ENCODE data around the gene DCAF5.
"Not testable (repeated sequence)": the region's sequence is repeated elsewhere in the genome, so short reads cannot be mapped to it uniquely, and the experiment has no call there.

The DCAF5 gene

GRCh38 chr14:69152902-69153151, at the start of gene DCAF5:
TSS of gene DCAF5 (minus strand) at chr14:69153119. CDS start at chr14:69152978, 141 bp downstream.
- no peak for DNase-seq (ENCODE audit: low read depth)

- DNase-seq (ENCODE audit: low read depth): no peak
Observed at GRCh38 chr14:69199786-69200185, 46.9 kb upstream of the DCAF5 start.

GRCh38 chr14:69193721-69194120, 40.8 kb upstream of the DCAF5 start:
- DNase-seq (ENCODE audit: low read depth): no peak

GRCh38 chr14:69191340-69192111, 38.6 kb upstream of the DCAF5 start, which contains the start of gene EXD2:
TSS of gene EXD2 (plus strand) at chr14:69191498. CDS start at chr14:69209471, 17,973 bp downstream.
- DNase-seq (ENCODE audit: low read depth): no peak

GRCh38 chr14:69190191-69190590, 37.3 kb upstream of the DCAF5 start:
- DNase-seq (ENCODE audit: low read depth): no peak

GRCh38 chr14:69183735-69184134, 30.8 kb upstream of the DCAF5 start:
- no peak for DNase-seq (ENCODE audit: low read depth)

- not testable (repeated sequence) for DNase-seq (ENCODE audit: low read depth)
Observed at GRCh38 chr14:69182580-69182979, 29.7 kb upstream of the DCAF5 start.

- DNase-seq (ENCODE audit: low read depth): no peak
Observed at GRCh38 chr14:69181491-69181890, 28.6 kb upstream of the DCAF5 start.

GRCh38 chr14:69175130-69175529, 22.2 kb upstream of the DCAF5 start:
- no peak for DNase-seq (ENCODE audit: low read depth)

- no peak for DNase-seq (ENCODE audit: low read depth)
Observed at GRCh38 chr14:69171569-69171968, 18.6 kb upstream of the DCAF5 start.

- DNase-seq (ENCODE audit: low read depth): no peak
Observed at GRCh38 chr14:69170839-69171238, 17.9 kb upstream of the DCAF5 start.

GRCh38 chr14:69165787-69166186, 12.9 kb upstream of the DCAF5 start:
- not testable (repeated sequence) for DNase-seq (ENCODE audit: low read depth)

GRCh38 chr14:69161590-69161989, 8.7 kb upstream of the DCAF5 start:
- DNase-seq (ENCODE audit: low read depth): no peak

- no peak for DNase-seq (ENCODE audit: low read depth)
Observed at GRCh38 chr14:69156224-69156623, 3.3 kb upstream of the DCAF5 start.

- DNase-seq (ENCODE audit: low read depth): no peak
Observed at GRCh38 chr14:69154779-69155178, 1.9 kb upstream of the DCAF5 start.

- DNase-seq (ENCODE audit: low read depth): no peak
Observed at GRCh38 chr14:69153873-69154270, 953 bp upstream of the DCAF5 start.

- DNase-seq (ENCODE audit: low read depth): peak; percentile 61
Observed at GRCh38 chr14:69153152-69153872, 393 bp upstream of the DCAF5 start.

- DNase-seq (ENCODE audit: low read depth): no peak
Observed at GRCh38 chr14:69152181-69152901, 578 bp downstream of the DCAF5 start.

GRCh38 chr14:69151458-69152180, 1.3 kb downstream of the DCAF5 start:
- no peak for DNase-seq (ENCODE audit: low read depth)

- DNase-seq (ENCODE audit: low read depth): no peak
Observed at GRCh38 chr14:69149461-69150244, 3.3 kb downstream of the DCAF5 start.

GRCh38 chr14:69142101-69142500, 10.8 kb downstream of the DCAF5 start:
- DNase-seq (ENCODE audit: low read depth): no peak
